Adrenal gland (tissue), 12 donors: Measurements from ENCODE around the gene WT1. TPM values are rescaled to one million over a fixed set of nuclear protein-coding genes. Genes with fewer than 3 reads are reported as not detected.
A peak's percentile ranks its signal among the peaks of the same experiment; 100 is the strongest.
"Not testable (repeated sequence)": the region's sequence is repeated elsewhere in the genome, so short reads cannot be mapped to it uniquely, and the experiment has no call there.

Experiments used
- DNase-seq, 7 donors: peaks; one replicate each; pipeline ENCODE4 v3.0.0-alpha.2; 2019 to 2020
- H3K27ac ChIP-seq, 5 donors: fragments of 200-600 bp; sonication (generic) in 4 of 5; 1 replicate in 3 of 5; 2 replicates in 2 of 5; pipeline versions ENCODE4 v1.5.1 to v1.8.0; 2016 to 2020; ENCODE audit warnings: mild to moderate bottlenecking in 1 of 5
- H3K27me3 ChIP-seq: fragments of 200-600 bp; 2 replicates; pipeline ENCODE4 v1.8.0; 2021
- H3K36me3 ChIP-seq, 2 donors: fragments of 200-600 bp; replicated peaks in 1 of 2; 1 replicate in 1 of 2; 2 replicates in 1 of 2; pipeline versions ENCODE4 v1.5.1 to v1.8.0; 2018 to 2022
- H3K4me1 ChIP-seq, 2 donors: fragments of 200-600 bp; replicated peaks in 1 of 2; 1 replicate in 1 of 2; 2 replicates in 1 of 2; pipeline versions ENCODE4 v1.5.1 to v1.8.0; 2018 to 2021
- H3K4me3 ChIP-seq, 4 donors: fragments of 200-600 bp; sonication (generic) in 3 of 4; one replicate each; pipeline ENCODE4 v1.5.1; 2016 to 2018
- H3K9me3 ChIP-seq, 3 donors: fragments of 200-600 bp; sonication (generic) in 1 of 3; replicated peaks in 1 of 3; 1 replicate in 2 of 3; 2 replicates in 1 of 3; pipeline versions ENCODE4 v1.5.1 to v1.8.0; 2016 to 2021
- CTCF ChIP-seq, 6 experiments: fragments of 450-650 bp in 4 of 6; fragments of 200-600 bp in 2 of 6; sonication (generic) in 1 of 6; IDR thresholded peaks; 1 replicate in 5 of 6; 2 replicates in 1 of 6; pipeline versions ENCODE4 v1.5.1 to v1.8.0; 2016 to 2021; ENCODE audit warnings: antibody characterized with exemption in 6 of 6, mild to moderate bottlenecking in 2 of 6, moderate library complexity in 1 of 6
- POLR2A ChIP-seq, 2 donors: fragments of 450-650 bp; IDR thresholded peaks; one replicate each; pipeline ENCODE4 v1.6.1; 2017; ENCODE audit warnings: antibody characterized with exemption in 2 of 2, mild to moderate bottlenecking in 2 of 2, moderate library complexity in 1 of 2
- WGBS, 4 donors: extraction: QIAGEN DNeasy Blood & Tissue Kit in 2 of 4; methylation state at CpG; one replicate each; pipeline versions ENCODE4 v1.1.5 to v1.1.7; 2013 to 2017; 5-methylcytosine and 5-hydroxymethylcytosine counted together
- intact Hi-C, 2 donors: fragments of 100-400 bp; cut with DNase I; formaldehyde crosslinking; loops; one replicate each; pipeline versions ENCODE4 v1.14.1 to v1.15.0; 2022 to 2023
- polyA plus RNA-seq, 3 donors: library from polyadenylated mRNA; stranded (reverse); fragments of 200-250 nt in 2 of 3; fragments of 350-450 nt in 1 of 3; fragmentation: Illumina TruSeq in 1 of 3; extraction: RNeasy Lipid Tissue Mini Kit (QIAGEN cat#74804) in 1 of 3; gene quantifications; one replicate each; pipeline ENCODE4 v1.2.3, GENCODE V29; 2013 to 2014
- total RNA-seq, 9 donors: library from RNA; depleted of rRNA in 4 of 9; stranded (reverse); fragments of >200 nt in 4 of 9; fragments of 120-200 nt in 1 of 9; fragmentation: NEBNext Ultra II Directional in 1 of 9; extraction: Animal tissue kit (Norgen Biotek cat#: 25700) in 1 of 9; gene quantifications; one replicate each; pipeline versions ENCODE4 v1.1.0 to v1.2.4, GENCODE V29; 2013 to 2023
- donor health status: healthy with polysubstance abuse.
- donor health status: Bipolar disorder and iron deficiency.
- donor health status: DM: yes; HTN: yes; CAD: no.
- donor health status: DM: no; HTN: no; CAD: no.
- donor health status: DM: no; HTN: no; CAD: no.
- donor health status: DM: yes; HTN: yes; CAD: no.

The WT1 gene
- total and polyA plus RNA-seq, 12 donors = 0.14 to 2.8 (median 0.39) TPM; not detected in 3

- H3K9me3 ChIP-seq = no peaks in the 10 kb centered on the region
- intact Hi-C loops = no loop called here
- H3K27ac ChIP-seq = no peak overlapping the region
- 54 to 74% (median 59%) methylated on average over 4 of the region's 4 CpGs for WGBS, 4 donors
- no peak overlapping the region for H3K4me3 ChIP-seq
- peak in 1 of 7 donors; percentile 13 for DNase-seq
- no peaks in the 10 kb centered on the region for H3K27me3 ChIP-seq
- H3K4me1 ChIP-seq = no peaks in the 10 kb centered on the region
- no peaks in the 10 kb centered on the region for H3K36me3 ChIP-seq
- no peak for TF ChIP-seq CTCF (IDR thresholded peaks at IDR 0.05)
- TF ChIP-seq POLR2A (IDR thresholded peaks at IDR 0.05) = no peak
Measured at GRCh38 chr11:32472226-32472625, 36.9 kb upstream of the WT1 start.

GRCh38 chr11:32471544-32471943 lies 36.2 kb upstream of the WT1 start:
- WGBS, 4 donors = 80 to 91% (median 84%) methylated on average over 1 to 4 of the region's 4 CpGs
- DNase-seq, H3K4me3 ChIP-seq, H3K4me1 ChIP-seq, H3K27ac ChIP-seq, intact Hi-C loops, H3K27me3 ChIP-seq, H3K36me3 ChIP-seq, H3K9me3 ChIP-seq: not testable (repeated sequence)

- TF ChIP-seq CTCF (IDR thresholded peaks at IDR 0.05) = no peak
- no peak for TF ChIP-seq POLR2A (IDR thresholded peaks at IDR 0.05)
- no peaks in the 10 kb centered on the region for H3K9me3 ChIP-seq
- H3K27ac ChIP-seq = no peak overlapping the region
- no peak overlapping the region for H3K4me3 ChIP-seq
- H3K36me3 ChIP-seq = no peaks in the 10 kb centered on the region
- DNase-seq = no peak
- H3K27me3 ChIP-seq = no peaks in the 10 kb centered on the region
- 88 to 100% (median 95%) methylated on average over 1 of the region's 1 CpG for WGBS, 4 donors
- intact Hi-C loops = no loop called here
- no peaks in the 10 kb centered on the region for H3K4me1 ChIP-seq
Measured at GRCh38 chr11:32469791-32470190, 34.5 kb upstream of the WT1 start.

- Histone ChIP-seq H3K9me3 (no peaks in the 10 kb centered on the region), H3K4me1 (no peaks in the 10 kb centered on the region), H3K27ac (no peak overlapping the region), H3K4me3 (no peak overlapping the region), H3K36me3 (no peaks in the 10 kb centered on the region), H3K27me3 (no peaks in the 10 kb centered on the region)
- 60 to 67% (median 61%) methylated on average over 5 of the region's 5 CpGs for WGBS, 4 donors
- intact Hi-C loops = no loop called here
- DNase-seq = no peak
- TF ChIP-seq POLR2A (IDR thresholded peaks at IDR 0.05) = no peak
- no peak for TF ChIP-seq CTCF (IDR thresholded peaks at IDR 0.05)
Measured at GRCh38 chr11:32466279-32466915, 31.1 kb upstream of the WT1 start.

GRCh38 chr11:32464078-32464477 lies 28.7 kb upstream of the WT1 start:
- Histone ChIP-seq H3K36me3 (no peaks in the 10 kb centered on the region), H3K4me1 (no peaks in the 10 kb centered on the region), H3K27me3 (no peaks in the 10 kb centered on the region), H3K27ac (no peak overlapping the region), H3K4me3 (no peak overlapping the region), H3K9me3 (no peaks in the 10 kb centered on the region)
- TF ChIP-seq CTCF (IDR thresholded peaks at IDR 0.05) = no peak
- no peak for TF ChIP-seq POLR2A (IDR thresholded peaks at IDR 0.05)
- WGBS, 4 donors = 80 to 89% (median 87%) methylated on average over 2 of the region's 2 CpGs
- DNase-seq = no peak
- intact Hi-C loops = no loop called here
